ENCODE data around the gene MAML3.

Gene MAML3

GRCh38 chr4:139764686-139765310 is 389.2 kb downstream of the MAML3 start:
- H3K9me3 Mint-ChIP-seq = no peaks in the 10 kb centered on the region
- no peaks in the 10 kb centered on the region for H3K27me3 Mint-ChIP-seq
- ATAC-seq = peak; percentile 26
- H3K4me3 Mint-ChIP-seq = no peak overlapping the region
- no peak for DNase-seq
- H3K27ac Mint-ChIP-seq = no peak overlapping the region
- no peaks in the 10 kb centered on the region for H3K4me1 Mint-ChIP-seq

GRCh38 chr4:139764182-139764581 is 389.8 kb downstream of the MAML3 start:
- Mint-ChIP-seq H3K4me3 (no peak overlapping the region), H3K4me1 (no peaks in the 10 kb centered on the region), H3K9me3 (no peaks in the 10 kb centered on the region), H3K27ac (no peak overlapping the region), H3K27me3 (no peaks in the 10 kb centered on the region)
- ATAC-seq = no peak
- DNase-seq = no peak

GRCh38 chr4:139763672-139764071 is 390.3 kb downstream of the MAML3 start:
- Mint-ChIP-seq H3K4me1 (no peaks in the 10 kb centered on the region), H3K4me3 (no peak overlapping the region), H3K27ac (no peak overlapping the region), H3K27me3 (no peaks in the 10 kb centered on the region), H3K9me3 (no peaks in the 10 kb centered on the region)
- no peak for ATAC-seq
- no peak for DNase-seq

GRCh38 chr4:139763205-139763604 is 390.8 kb downstream of the MAML3 start:
- H3K27me3 Mint-ChIP-seq = no peaks in the 10 kb centered on the region
- DNase-seq = no peak
- no peak overlapping the region for H3K27ac Mint-ChIP-seq
- H3K4me1 Mint-ChIP-seq = no peaks in the 10 kb centered on the region
- no peak overlapping the region for H3K4me3 Mint-ChIP-seq
- ATAC-seq = no peak
- H3K9me3 Mint-ChIP-seq = no peaks in the 10 kb centered on the region

- ATAC-seq (no peak), DNase-seq (no peak)
- Mint-ChIP-seq H3K4me3 (no peak overlapping the region), H3K27me3 (no peaks in the 10 kb centered on the region), H3K27ac (no peak overlapping the region), H3K4me1 (peaks cover 4% of the 10 kb centered on the region), H3K9me3 (no peaks in the 10 kb centered on the region)
Measured at GRCh38 chr4:139762720-139763119, 391.3 kb downstream of the MAML3 start.

GRCh38 chr4:139761461-139761860 is 392.5 kb downstream of the MAML3 start:
- Mint-ChIP-seq H3K27me3 (no peaks in the 10 kb centered on the region), H3K27ac (no peak overlapping the region), H3K9me3 (no peaks in the 10 kb centered on the region), H3K4me1 (peaks cover 7% of the 10 kb centered on the region), H3K4me3 (no peak overlapping the region)
- ATAC-seq (peak; percentile 43), DNase-seq (no peak)

- H3K9me3 Mint-ChIP-seq = no peaks in the 10 kb centered on the region
- no peaks in the 10 kb centered on the region for H3K27me3 Mint-ChIP-seq
- H3K27ac Mint-ChIP-seq = no peak overlapping the region
- DNase-seq (no peak), ATAC-seq (no peak)
- peaks cover 7% of the 10 kb centered on the region for H3K4me1 Mint-ChIP-seq
- no peak overlapping the region for H3K4me3 Mint-ChIP-seq
Measured at GRCh38 chr4:139760567-139760966, 393.4 kb downstream of the MAML3 start.

GRCh38 chr4:139759097-139759496 is 394.9 kb downstream of the MAML3 start:
- ATAC-seq = no peak
- Mint-ChIP-seq H3K4me3 (no peak overlapping the region), H3K4me1 (peaks cover 7% of the 10 kb centered on the region), H3K27ac (no peak overlapping the region), H3K9me3 (no peaks in the 10 kb centered on the region), H3K27me3 (no peaks in the 10 kb centered on the region)
- DNase-seq = no peak

GRCh38 chr4:139756391-139757180 is 397.4 kb downstream of the MAML3 start:
- no peaks in the 10 kb centered on the region for H3K27me3 Mint-ChIP-seq
- H3K9me3 Mint-ChIP-seq = no peaks in the 10 kb centered on the region
- H3K4me3 Mint-ChIP-seq = no peak overlapping the region
- peaks cover 7% of the 10 kb centered on the region for H3K4me1 Mint-ChIP-seq
- no peak overlapping the region for H3K27ac Mint-ChIP-seq
- ATAC-seq (no peak), DNase-seq (no peak)

- no peak for ATAC-seq
Measured at GRCh38 chr4:139754938-139755337, 399.0 kb downstream of the MAML3 start.

GRCh38 chr4:139753686-139754085 is 400.3 kb downstream of the MAML3 start:
- DNase-seq = no peak
- Mint-ChIP-seq H3K9me3 (no peaks in the 10 kb centered on the region), H3K4me3 (no peak overlapping the region), H3K4me1 (peaks cover 14% of the 10 kb centered on the region), H3K27me3 (no peaks in the 10 kb centered on the region), H3K27ac (no peak overlapping the region)
- ATAC-seq = no peak

More at GRCh38 chr4:139754938-139755337, 399.0 kb downstream of the MAML3 start:
- H3K4me1 Mint-ChIP-seq = peaks cover 14% of the 10 kb centered on the region
- no peak for DNase-seq
- no peak overlapping the region for H3K4me3 Mint-ChIP-seq
- no peaks in the 10 kb centered on the region for H3K9me3 Mint-ChIP-seq
- no peaks in the 10 kb centered on the region for H3K27me3 Mint-ChIP-seq
- H3K27ac Mint-ChIP-seq = no peak overlapping the region

GRCh38 chr4:139749835-139750498 is 404.0 kb downstream of the MAML3 start:
- Mint-ChIP-seq H3K27ac (peak overlapping the region in 1 of 2 donors; percentile 53), H3K4me3 (no peak overlapping the region), H3K4me1 (peaks cover 7% of the 10 kb centered on the region), H3K27me3 (peaks cover 3% of the 10 kb centered on the region), H3K9me3 (no peaks in the 10 kb centered on the region)
- DNase-seq = no peak
- no peak for ATAC-seq

- no peak overlapping the region for H3K4me3 Mint-ChIP-seq
- peaks cover 8% of the 10 kb centered on the region for H3K27me3 Mint-ChIP-seq
- no peak overlapping the region for H3K27ac Mint-ChIP-seq
- H3K9me3 Mint-ChIP-seq = no peaks in the 10 kb centered on the region
- DNase-seq (no peak), ATAC-seq (no peak)
- peaks cover 7% of the 10 kb centered on the region for H3K4me1 Mint-ChIP-seq
Measured at GRCh38 chr4:139749338-139749737, 404.6 kb downstream of the MAML3 start.

GRCh38 chr4:139746431-139747171 is 407.4 kb downstream of the MAML3 start:
- no peak overlapping the region for H3K4me3 Mint-ChIP-seq
- no peak overlapping the region for H3K27ac Mint-ChIP-seq
- no peaks in the 10 kb centered on the region for H3K9me3 Mint-ChIP-seq
- ATAC-seq = no peak
- peaks cover 7% of the 10 kb centered on the region for H3K4me1 Mint-ChIP-seq
- DNase-seq = no peak
- H3K27me3 Mint-ChIP-seq = peaks cover 8% of the 10 kb centered on the region

- Mint-ChIP-seq H3K27ac (no peak overlapping the region), H3K9me3 (no peaks in the 10 kb centered on the region), H3K27me3 (peaks cover 8% of the 10 kb centered on the region), H3K4me3 (no peak overlapping the region), H3K4me1 (peaks cover under 1% of the 10 kb centered on the region)
- ATAC-seq (no peak), DNase-seq (no peak)
Measured at GRCh38 chr4:139745111-139745639, 408.8 kb downstream of the MAML3 start.

All from stimulated activated naive CD8-positive, alpha-beta T cell treated with anti-CD3 and anti-CD28 coated beads, Interleukin-15, amount 100 ng/mL, for 72 hours (primary cell).